Measurements from ENCODE around the gene UBAC1. TPM values are rescaled to one million over a fixed set of nuclear protein-coding genes. Genes with fewer than 3 reads are reported as not detected.

Gene UBAC1
- total RNA-seq, 4 donors from 2014 or later = 218 to 263 (median 248) TPM

DNA sequence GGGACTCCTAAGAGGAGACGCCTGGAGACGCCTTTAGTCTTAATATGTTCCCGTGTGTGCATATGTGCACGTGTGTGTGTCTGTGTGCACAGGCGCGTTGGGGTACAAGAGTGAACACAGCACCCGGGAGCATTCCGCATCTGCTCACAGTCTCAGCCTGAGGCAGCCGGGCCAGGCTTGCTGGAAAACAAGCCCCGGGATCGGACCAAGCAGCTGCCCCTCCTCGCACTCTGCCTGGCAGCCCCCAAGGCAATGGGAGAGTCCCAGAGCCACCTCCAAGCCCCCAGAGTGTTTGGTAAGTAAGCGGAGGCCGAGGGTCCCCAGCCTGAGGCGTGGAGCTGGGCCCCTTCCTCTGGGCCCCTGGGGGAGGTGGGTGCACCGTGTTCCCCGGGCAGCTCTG, 27.3 kb upstream of the UBAC1 start:
- TF ChIP-seq, protein P1, sequence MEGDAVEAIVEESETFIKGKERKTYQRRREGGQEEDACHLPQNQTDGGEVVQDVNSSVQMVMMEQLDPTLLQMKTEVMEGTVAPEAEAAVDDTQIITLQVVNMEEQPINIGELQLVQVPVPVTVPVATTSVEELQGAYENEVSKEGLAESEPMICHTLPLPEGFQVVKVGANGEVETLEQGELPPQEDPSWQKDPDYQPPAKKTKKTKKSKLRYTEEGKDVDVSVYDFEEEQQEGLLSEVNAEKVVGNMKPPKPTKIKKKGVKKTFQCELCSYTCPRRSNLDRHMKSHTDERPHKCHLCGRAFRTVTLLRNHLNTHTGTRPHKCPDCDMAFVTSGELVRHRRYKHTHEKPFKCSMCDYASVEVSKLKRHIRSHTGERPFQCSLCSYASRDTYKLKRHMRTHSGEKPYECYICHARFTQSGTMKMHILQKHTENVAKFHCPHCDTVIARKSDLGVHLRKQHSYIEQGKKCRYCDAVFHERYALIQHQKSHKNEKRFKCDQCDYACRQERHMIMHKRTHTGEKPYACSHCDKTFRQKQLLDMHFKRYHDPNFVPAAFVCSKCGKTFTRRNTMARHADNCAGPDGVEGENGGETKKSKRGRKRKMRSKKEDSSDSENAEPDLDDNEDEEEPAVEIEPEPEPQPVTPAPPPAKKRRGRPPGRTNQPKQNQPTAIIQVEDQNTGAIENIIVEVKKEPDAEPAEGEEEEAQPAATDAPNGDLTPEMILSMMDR (IDR thresholded peaks at IDR 0.05 in 4 of 5, conservative IDR thresholded peaks at IDR 0.05 in 1 of 5) = no peak
- no peak for TF ChIP-seq POLR2A (IDR thresholded peaks at IDR 0.05)
- Histone ChIP-seq H3K36me3 (no peaks in the 10 kb centered on the region), H3K9me3 (no peaks in the 10 kb centered on the region), H3K27ac (no peak overlapping the region), H3K27me3 (peaks cover 0 to 11% (median 0%) of the 10 kb centered on the region in 3 donors), H3K4me3 (no peak overlapping the region), H3K4me1 (peaks cover 21 to 22% of the 10 kb centered on the region in 2 donors)
- intact Hi-C loops (cut with DNase I; ENCODE audit: low total_unique reads) = no loop called here
- ATAC-seq = no peak
- DNase-seq = no peak
- in situ Hi-C loops (cut with MboI; ENCODE audit: low sequenced_read_pairs in 4 of 4) = no loop called here

DNA sequence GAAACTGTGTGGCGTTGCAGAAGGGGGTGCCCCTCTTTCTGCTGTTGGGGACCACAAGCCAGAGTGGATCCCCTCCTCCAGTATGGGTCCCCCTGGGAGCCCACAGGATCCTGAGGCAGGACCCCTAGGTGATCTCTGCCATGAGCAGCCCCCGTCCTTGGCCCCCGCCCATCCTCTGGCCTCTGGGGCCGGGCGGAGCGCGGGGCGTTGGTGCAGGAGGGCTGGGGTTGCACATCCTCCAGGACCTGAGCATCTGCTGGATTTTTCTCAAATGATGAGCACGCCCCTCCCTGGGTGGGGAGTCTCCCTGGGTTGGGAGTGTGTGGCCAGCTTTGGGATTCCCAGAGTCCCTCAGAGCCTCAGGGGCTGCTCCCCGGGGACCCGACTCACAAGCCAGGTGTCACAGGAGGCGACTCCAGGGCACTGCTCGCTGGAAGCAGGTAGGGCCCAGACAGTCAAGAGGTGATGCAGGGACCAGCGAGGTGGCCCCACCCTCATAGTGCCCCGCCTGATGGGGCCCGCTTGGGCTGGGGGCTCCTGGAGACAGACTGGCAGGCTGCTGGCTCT, 26.7 kb upstream of the UBAC1 start:
- TF ChIP-seq POLR2A (IDR thresholded peaks at IDR 0.05) = no peak
- TF ChIP-seq, protein P1 (IDR thresholded peaks at IDR 0.05 in 4 of 5, conservative IDR thresholded peaks at IDR 0.05 in 1 of 5) = no peak
- peaks cover 16 to 20% of the 10 kb centered on the region in 2 donors for H3K4me1 ChIP-seq
- no peaks in the 10 kb centered on the region for H3K36me3 ChIP-seq
- H3K9me3 ChIP-seq = no peaks in the 10 kb centered on the region
- ATAC-seq (no peak), DNase-seq (no peak)
- no peak overlapping the region for H3K4me3 ChIP-seq
- in situ Hi-C loops (cut with MboI; ENCODE audit: low sequenced_read_pairs in 4 of 4) (no loop called here), intact Hi-C loops (cut with DNase I; ENCODE audit: low total_unique reads) (no loop called here)
- no peak overlapping the region for H3K27ac ChIP-seq
- peaks cover 0 to 11% (median 0%) of the 10 kb centered on the region in 3 donors for H3K27me3 ChIP-seq

DNA sequence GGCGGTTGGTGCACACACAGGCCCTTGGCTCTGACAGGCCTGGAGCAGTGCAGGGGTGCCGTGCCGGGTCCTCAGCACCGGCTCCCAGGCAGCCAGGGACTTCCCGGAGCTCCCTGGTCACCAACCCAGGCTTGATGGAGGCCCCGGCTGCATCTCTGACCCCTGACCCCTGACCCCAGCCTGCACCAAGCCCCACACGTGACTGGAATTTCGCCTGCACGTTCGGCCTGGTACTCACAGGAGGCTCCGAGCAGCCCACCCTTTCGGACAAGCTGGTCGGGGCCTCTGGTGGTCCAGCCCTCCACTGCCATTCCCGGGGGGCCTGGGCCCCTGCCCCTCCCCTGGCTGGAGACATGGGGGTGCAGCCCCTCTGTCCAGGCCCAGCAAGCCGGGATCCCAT, 25.4 kb upstream of the UBAC1 start:
- Histone ChIP-seq H3K27ac (no peak overlapping the region), H3K27me3 (peaks cover 0 to 11% (median 0%) of the 10 kb centered on the region in 3 donors), H3K4me1 (peaks cover 6 to 9% of the 10 kb centered on the region in 2 donors), H3K4me3 (no peak overlapping the region), H3K36me3 (no peaks in the 10 kb centered on the region), H3K9me3 (no peaks in the 10 kb centered on the region)
- intact Hi-C loops (cut with DNase I; ENCODE audit: low total_unique reads) (no loop called here), in situ Hi-C loops (cut with MboI; ENCODE audit: low sequenced_read_pairs in 4 of 4) (no loop called here)
- TF ChIP-seq, protein P1 (IDR thresholded peaks at IDR 0.05 in 4 of 5, conservative IDR thresholded peaks at IDR 0.05 in 1 of 5) = no peak
- TF ChIP-seq POLR2A (IDR thresholded peaks at IDR 0.05) = no peak
- no peak for ATAC-seq
- no peak for DNase-seq

DNA sequence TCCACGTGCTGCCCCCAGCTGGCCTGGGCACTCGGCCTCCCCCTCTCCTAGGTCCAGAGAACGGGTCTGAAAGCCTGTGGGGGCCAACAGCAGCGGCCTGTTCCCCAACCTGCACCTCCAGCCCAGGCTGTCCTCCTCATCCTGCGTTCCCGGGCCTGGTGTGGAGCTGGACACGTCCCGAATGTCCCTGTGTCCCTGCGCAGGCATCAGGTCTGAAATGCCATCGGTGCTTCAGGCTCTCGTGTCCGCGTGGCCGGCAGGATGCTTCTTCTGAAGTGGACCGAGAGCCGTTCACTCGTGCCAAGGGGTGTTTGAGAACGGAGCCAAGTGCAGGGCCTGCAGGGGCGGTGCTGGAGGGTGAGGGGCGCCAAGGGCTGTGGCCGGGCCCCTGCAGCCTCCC, 24.7 kb upstream of the UBAC1 start:
- Histone ChIP-seq H3K27ac (no peak overlapping the region), H3K4me3 (no peak overlapping the region), H3K4me1 (peaks cover 11 to 13% of the 10 kb centered on the region in 2 donors), H3K9me3 (no peaks in the 10 kb centered on the region), H3K27me3 (peaks cover 0 to 11% (median 0%) of the 10 kb centered on the region in 3 donors), H3K36me3 (no peaks in the 10 kb centered on the region)
- TF ChIP-seq, protein P1 (IDR thresholded peaks at IDR 0.05 in 4 of 5, conservative IDR thresholded peaks at IDR 0.05 in 1 of 5) = no peak
- no peak for TF ChIP-seq POLR2A (IDR thresholded peaks at IDR 0.05)
- ATAC-seq = no peak
- no peak for DNase-seq
- intact Hi-C loops (cut with DNase I; ENCODE audit: low total_unique reads) (no loop called here), in situ Hi-C loops (cut with MboI; ENCODE audit: low sequenced_read_pairs in 4 of 4) (no loop called here)

DNA sequence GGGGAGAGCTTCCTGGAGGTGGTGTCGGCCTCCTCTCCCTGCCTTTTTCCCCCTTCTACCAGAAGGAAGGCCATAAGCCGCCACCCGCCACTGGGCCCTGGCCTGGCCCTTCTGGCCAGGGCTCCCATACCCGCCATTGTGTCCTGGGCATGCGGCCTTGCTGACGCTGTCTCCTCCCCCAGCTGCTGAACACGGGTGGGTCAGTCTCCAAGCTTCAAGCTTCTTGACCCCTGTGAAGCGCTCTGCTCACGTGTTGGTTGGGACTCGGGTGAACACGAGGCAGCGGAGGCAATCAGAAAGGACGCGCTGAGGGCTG, 24.2 kb upstream of the UBAC1 start:
- in situ Hi-C loops (cut with MboI; ENCODE audit: low sequenced_read_pairs in 4 of 4) (no loop called here), intact Hi-C loops (cut with DNase I; ENCODE audit: low total_unique reads) (no loop called here)
- Histone ChIP-seq H3K4me1 (peaks cover 15 to 16% of the 10 kb centered on the region in 2 donors), H3K4me3 (no peak overlapping the region), H3K36me3 (no peaks in the 10 kb centered on the region), H3K27me3 (peaks cover 0 to 10% (median 0%) of the 10 kb centered on the region in 3 donors), H3K9me3 (no peaks in the 10 kb centered on the region), H3K27ac (no peak overlapping the region)
- TF ChIP-seq, protein P1 (IDR thresholded peaks at IDR 0.05 in 4 of 5, conservative IDR thresholded peaks at IDR 0.05 in 1 of 5) = no peak
- TF ChIP-seq POLR2A (IDR thresholded peaks at IDR 0.05) = no peak
- no peak for ATAC-seq
- no peak for DNase-seq

Measured in gastrocnemius medialis (tissue), 4 donors.